ENCODE measurements around the gene NLRP3. TPM values are rescaled to one million over a fixed set of nuclear protein-coding genes. Genes with fewer than 3 reads are reported as not detected.
A peak's percentile ranks its signal among the peaks of the same experiment; 100 is the strongest.

NLRP3 gene
- polyA plus RNA-seq, 1 of the 3 experiments (the other 2 are of a cell fraction), result 0.87 TPM

- TF ChIP-seq PBX3 (IDR thresholded peaks at IDR 0.05) (no peak), ELF1 (IDR thresholded peaks at IDR 0.05) (no peak), SMC3 (IDR thresholded peaks at IDR 0.05; ENCODE audit: low read depth, low read length) (peak; percentile 81), TEAD4 (IDR thresholded peaks at IDR 0.05; ENCODE audit: borderline replicate concordance, insufficient read depth) (no peak), ZBTB33 (IDR thresholded peaks at IDR 0.05; ENCODE audit: borderline replicate concordance, low read depth) (no peak), MXI1 (IDR thresholded peaks at IDR 0.05; ENCODE audit: low read depth, low read length) (no peak), EZH2phosphoT487 (IDR thresholded peaks at IDR 0.05; ENCODE audit: borderline replicate concordance, low read depth) (no peak), GABPA (IDR thresholded peaks at IDR 0.05; ENCODE audit: low read depth) (no peak), JUND (IDR thresholded peaks at IDR 0.05) (no peak), TCF12 (IDR thresholded peaks at IDR 0.05) (no peak)
- TF ChIP-seq, protein P1, sequence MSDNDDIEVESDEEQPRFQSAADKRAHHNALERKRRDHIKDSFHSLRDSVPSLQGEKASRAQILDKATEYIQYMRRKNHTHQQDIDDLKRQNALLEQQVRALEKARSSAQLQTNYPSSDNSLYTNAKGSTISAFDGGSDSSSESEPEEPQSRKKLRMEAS (IDR thresholded peaks at IDR 0.05; ENCODE audit: low read depth), result no peak
- TF ChIP-seq, protein P2, sequence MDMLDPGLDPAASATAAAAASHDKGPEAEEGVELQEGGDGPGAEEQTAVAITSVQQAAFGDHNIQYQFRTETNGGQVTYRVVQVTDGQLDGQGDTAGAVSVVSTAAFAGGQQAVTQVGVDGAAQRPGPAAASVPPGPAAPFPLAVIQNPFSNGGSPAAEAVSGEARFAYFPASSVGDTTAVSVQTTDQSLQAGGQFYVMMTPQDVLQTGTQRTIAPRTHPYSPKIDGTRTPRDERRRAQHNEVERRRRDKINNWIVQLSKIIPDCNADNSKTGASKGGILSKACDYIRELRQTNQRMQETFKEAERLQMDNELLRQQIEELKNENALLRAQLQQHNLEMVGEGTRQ (IDR thresholded peaks at IDR 0.05; ENCODE audit: borderline replicate concordance, low read depth, low read length), result no peak
These were observed 25.7 kb upstream of the NLRP3 start (continued) for GRCh38 chr1:247390116-247390791.

DNA sequence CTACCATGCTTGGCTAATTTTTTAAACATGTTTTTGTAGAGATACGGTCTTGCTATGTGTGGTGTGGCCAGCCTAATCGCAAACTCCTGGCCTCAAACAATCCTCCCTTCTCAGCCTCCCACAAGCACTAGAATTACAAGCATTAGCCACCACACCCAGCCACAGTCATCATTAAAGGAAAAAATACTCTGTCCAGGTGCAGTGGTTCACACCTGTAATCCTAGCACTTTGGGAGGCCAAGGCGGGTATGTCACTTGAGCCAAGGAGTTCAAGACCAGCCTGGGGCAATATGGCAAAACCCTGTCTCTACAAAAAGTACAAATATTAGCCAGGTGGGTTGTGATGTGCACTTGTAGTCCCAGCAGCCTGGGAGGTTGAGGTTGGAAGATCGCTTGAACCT lies 25.0 kb upstream of the NLRP3 start:
- Histone ChIP-seq H3K9ac (no peak overlapping the region), H2AFZ (ENCODE audit: low read depth) (no peak overlapping the region), H3K4me1 (ENCODE audit: control insufficient read depth in 1 of 2, insufficient read depth in 2 of 2, low read depth in 1 of 2, low read length in 1 of 2) (peaks cover 2 to 16% of the 10 kb centered on the region in 2 experiments; a peak in 2 of 4 replicates), H3K79me2 (ENCODE audit: insufficient read depth) (no peaks in the 10 kb centered on the region), H3F3A (replicated peaks; ENCODE audit: insufficient read depth) (no peaks in the 10 kb centered on the region), H3K9me2 (no peaks in the 10 kb centered on the region), H3K27me3 (ENCODE audit: insufficient read depth) (no peaks in the 10 kb centered on the region), H3K9me3 (no peaks in the 10 kb centered on the region), H3K27ac (ENCODE audit: low read depth in 2 of 2, low read length in 1 of 2) (no peak overlapping the region), H3K36me3 (replicated peaks in 1 of 2; ENCODE audit: control insufficient read depth in 1 of 2, insufficient read depth in 2 of 2, low read length in 1 of 2) (no peaks in the 10 kb centered on the region), H3K4me2 (no peak overlapping the region), H4K20me1 (ENCODE audit: insufficient read depth) (no peaks in the 10 kb centered on the region), H3K4me3 (ENCODE audit: low read depth in 2 of 2, low read length in 1 of 2) (no peak overlapping the region)
- CTCF ChIA-PET, result interaction anchor here (0.7 to 3.2 kb wide), 13 partner anchors 10 to 186 kb away, joined by 3 to 32 read pairs (median 4); no protein-coding TSS in a partner anchor
- TF ChIP-seq MXI1 (IDR thresholded peaks at IDR 0.05; ENCODE audit: low read depth, low read length) (no peak), PBX3 (IDR thresholded peaks at IDR 0.05) (no peak)
- POLR2A ChIA-PET, result no interaction called here
- DNase-seq, result no peak
- 65% methylated on average over 4 of the region's 4 CpGs for WGBS (ENCODE audit: low lambda C conversion rate)

Data from SK-N-SH (cell line).